A673 (cell line): ENCODE data around the gene ARHGDIB. TPM values are rescaled to one million over a fixed set of nuclear protein-coding genes. Genes with fewer than 3 reads are reported as not detected.

Experiments
- BruUV-seq: library from RNA; stranded (reverse); fragments of 400-500 nt; replicated peaks from 2 replicates; lab custom pipeline; 2021; lab: Mats Ljungman, UMichigan
- CTCF ChIA-PET: fragments of 300-600 bp; sonication (Branson Sonifier 250); formaldehyde crosslinking; loops from one replicate; lab custom pipeline; 2022; ENCODE audit warnings: antibody characterized with exemption; lab: Charles Lee
- POLR2A ChIA-PET: fragments of 300-600 bp; sonication (Branson Sonifier 250); formaldehyde crosslinking; loops from one replicate; lab custom pipeline; 2022; ENCODE audit warnings: antibody characterized with exemption; ENCODE audit not compliant: low non-redundant PET; lab: Charles Lee
- DNase-seq: peaks from one replicate; pipeline ENCODE4 v3.0.0-alpha.2; 2015; ENCODE audit warnings: low spot score
- H3K27ac ChIP-seq: fragments of 200-600 bp; sonication (generic); 2 replicates; pipeline ENCODE4 v1.5.1; 2016; ENCODE audit warnings: mixed run types, low read depth, mild to moderate bottlenecking, mixed read lengths, antibody characterized with exemption, low read length; ENCODE audit not compliant: poor library complexity, severe bottlenecking
- H3K27me3 ChIP-seq: fragments of 200-600 bp; sonication (generic); replicated peaks from 2 replicates; pipeline ENCODE4 v1.6.1; 2017; ENCODE audit warnings: mixed run types, low read depth, mild to moderate bottlenecking, mixed read lengths, antibody characterized with exemption, low read length; ENCODE audit not compliant: insufficient read depth, poor library complexity
- H3K36me3 ChIP-seq: fragments of 200-600 bp; sonication (generic); 2 replicates; pipeline ENCODE4 v1.6.1; 2016; ENCODE audit warnings: mixed run types, mild to moderate bottlenecking, mixed read lengths, antibody characterized with exemption, low read length; ENCODE audit not compliant: insufficient read depth, poor library complexity, severe bottlenecking
- H3K4me1 ChIP-seq: fragments of 200-600 bp; sonication (generic); 2 replicates; pipeline ENCODE4 v1.6.1; 2017; ENCODE audit warnings: mixed run types, mild to moderate bottlenecking, mixed read lengths, antibody characterized with exemption, low read length; ENCODE audit not compliant: insufficient read depth, poor library complexity, severe bottlenecking
- H3K4me3 ChIP-seq: fragments of 200-600 bp; sonication (generic); 2 replicates; pipeline ENCODE4 v1.5.1; 2016; ENCODE audit warnings: low read depth, mixed run types, mild to moderate bottlenecking, mixed read lengths, low read length; ENCODE audit not compliant: poor library complexity, severe bottlenecking
- H3K9me3 ChIP-seq: fragments of 200-600 bp; sonication (generic); 2 replicates; pipeline ENCODE4 v1.6.1; 2016; ENCODE audit warnings: mixed run types, low read depth, mild to moderate bottlenecking, mixed read lengths, antibody characterized with exemption, low read length; ENCODE audit not compliant: poor library complexity, severe bottlenecking
- EZH2 ChIP-seq: fragments of 200-600 bp; sonication (generic); IDR thresholded peaks from 2 replicates; pipeline ENCODE4 v1.6.1; 2017; ENCODE audit warnings: borderline replicate concordance, low read depth, mild to moderate bottlenecking, mixed read lengths, antibody characterized with exemption, low read length; ENCODE audit not compliant: poor library complexity, severe bottlenecking
- intact Hi-C: fragments of 100-400 bp; cut with micrococcal nuclease; formaldehyde crosslinking; loops from one replicate; pipeline ENCODE4 v1.10.0; 2022; ENCODE audit not compliant: unreplicated experiment
- total RNA-seq: library from RNA; stranded (reverse); gene quantifications from 2 replicates; pipeline ENCODE4 v1.2.3, GENCODE V29; 2021
- TF ChIP-seq, protein P1 (sequence below): fragments of 300-800, 200-600 bp; sonication (generic); conservative IDR thresholded peaks from 2 replicates; pipeline ENCODE4 v1.5.1; 2017; ENCODE audit warnings: low read depth, mild to moderate bottlenecking, antibody characterized with exemption, low read length, moderate library complexity, mixed read lengths

ARHGDIB gene
- total RNA-seq, 1 experiment from 2014 or later: 122 TPM

DNA sequence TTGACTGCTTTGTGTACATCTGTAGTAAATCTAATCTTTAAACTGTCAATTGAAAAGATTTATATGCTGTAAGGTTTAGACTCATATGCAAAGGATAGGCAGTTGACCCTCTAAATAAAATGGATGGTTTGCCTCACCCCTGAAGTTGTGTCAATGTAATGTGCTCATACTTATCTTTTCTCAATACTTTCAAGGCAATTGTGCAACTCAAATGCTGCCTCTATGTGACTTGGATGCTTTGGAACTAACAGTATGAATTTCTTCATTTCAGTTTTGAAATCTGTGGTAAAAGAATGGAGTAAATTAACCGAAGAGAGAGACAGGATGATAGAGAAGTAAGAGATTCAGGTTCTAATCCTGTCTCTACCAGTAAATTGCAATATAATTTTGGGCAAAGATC lies 21.2 kb upstream of the ARHGDIB start:
- intact Hi-C loops: no loop called here
- no peak overlapping the region for H3K4me3 ChIP-seq
- BruUV-seq: no TSS peak
- no peak overlapping the region for H3K27ac ChIP-seq
- H3K36me3 ChIP-seq: no peaks in the 10 kb centered on the region
- CTCF ChIA-PET: interaction anchor here (1.1 kb wide), 1 partner anchor 13 kb away, joined by 12 read pairs; no protein-coding TSS in a partner anchor
- H3K4me1 ChIP-seq: no peaks in the 10 kb centered on the region
- TF ChIP-seq, protein P1, sequence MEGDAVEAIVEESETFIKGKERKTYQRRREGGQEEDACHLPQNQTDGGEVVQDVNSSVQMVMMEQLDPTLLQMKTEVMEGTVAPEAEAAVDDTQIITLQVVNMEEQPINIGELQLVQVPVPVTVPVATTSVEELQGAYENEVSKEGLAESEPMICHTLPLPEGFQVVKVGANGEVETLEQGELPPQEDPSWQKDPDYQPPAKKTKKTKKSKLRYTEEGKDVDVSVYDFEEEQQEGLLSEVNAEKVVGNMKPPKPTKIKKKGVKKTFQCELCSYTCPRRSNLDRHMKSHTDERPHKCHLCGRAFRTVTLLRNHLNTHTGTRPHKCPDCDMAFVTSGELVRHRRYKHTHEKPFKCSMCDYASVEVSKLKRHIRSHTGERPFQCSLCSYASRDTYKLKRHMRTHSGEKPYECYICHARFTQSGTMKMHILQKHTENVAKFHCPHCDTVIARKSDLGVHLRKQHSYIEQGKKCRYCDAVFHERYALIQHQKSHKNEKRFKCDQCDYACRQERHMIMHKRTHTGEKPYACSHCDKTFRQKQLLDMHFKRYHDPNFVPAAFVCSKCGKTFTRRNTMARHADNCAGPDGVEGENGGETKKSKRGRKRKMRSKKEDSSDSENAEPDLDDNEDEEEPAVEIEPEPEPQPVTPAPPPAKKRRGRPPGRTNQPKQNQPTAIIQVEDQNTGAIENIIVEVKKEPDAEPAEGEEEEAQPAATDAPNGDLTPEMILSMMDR: no peak
- POLR2A ChIA-PET: no interaction called here
- no peak for DNase-seq
- H3K9me3 ChIP-seq: no peaks in the 10 kb centered on the region
- no peaks in the 10 kb centered on the region for H3K27me3 ChIP-seq

DNA sequence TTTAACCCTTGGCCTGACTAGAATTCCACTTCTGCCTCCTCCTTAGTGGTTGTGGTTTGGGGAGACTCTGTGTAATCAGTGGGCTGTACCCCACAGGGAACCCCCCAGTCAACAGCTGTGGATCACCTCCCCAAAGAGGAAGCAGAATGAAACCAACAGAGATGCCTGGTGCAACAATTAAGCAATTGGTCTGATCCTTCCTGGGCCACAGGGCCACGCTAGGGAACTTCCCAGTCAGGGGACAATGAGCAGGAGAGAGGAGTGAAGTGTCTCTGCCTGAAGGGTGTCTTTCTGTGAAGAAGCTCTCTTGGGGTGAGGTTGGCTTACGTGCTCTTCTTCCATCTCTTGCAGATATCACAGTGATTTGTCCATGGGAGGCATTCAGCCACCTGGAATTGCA lies 19.6 kb upstream of the ARHGDIB start:
- CTCF ChIA-PET: no interaction called here
- Histone ChIP-seq H3K9me3 (no peaks in the 10 kb centered on the region), H3K36me3 (no peaks in the 10 kb centered on the region), H3K27ac (no peak overlapping the region), H3K4me3 (no peak overlapping the region), H3K27me3 (no peaks in the 10 kb centered on the region), H3K4me1 (no peaks in the 10 kb centered on the region)
- intact Hi-C loops: no loop called here
- TF ChIP-seq, protein P1: no peak
- TF ChIP-seq EZH2: no peak
- BruUV-seq: no TSS peak
- DNase-seq: no peak
- POLR2A ChIA-PET: no interaction called here

DNA sequence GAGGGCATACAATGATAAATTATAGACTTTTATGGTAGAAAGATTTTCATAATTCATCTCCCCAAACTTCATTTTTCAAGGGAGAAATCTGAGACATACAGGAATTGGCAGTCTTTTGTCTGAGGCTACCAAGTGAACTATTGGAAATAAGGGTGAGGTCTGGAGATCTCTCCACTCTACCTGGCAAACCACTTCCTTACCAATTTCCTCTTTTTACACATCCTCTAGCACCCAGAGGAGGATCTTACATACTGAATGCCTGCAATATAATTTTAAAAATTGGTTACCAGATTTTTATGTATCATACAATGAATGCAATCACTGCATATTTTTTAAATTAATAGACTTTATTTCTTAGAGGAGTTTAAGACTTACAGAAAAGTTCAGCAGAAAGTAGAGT lies 18.1 kb upstream of the ARHGDIB start:
- ChIA-PET POLR2A (no interaction called here), CTCF (no interaction called here)
- Histone ChIP-seq H3K9me3 (no peaks in the 10 kb centered on the region), H3K4me3 (no peak overlapping the region), H3K36me3 (no peaks in the 10 kb centered on the region), H3K27ac (no peak overlapping the region), H3K4me1 (no peaks in the 10 kb centered on the region), H3K27me3 (no peaks in the 10 kb centered on the region)
- intact Hi-C loops: no loop called here
- TF ChIP-seq, protein P1: no peak
- TF ChIP-seq EZH2: no peak
- no peak for DNase-seq
- BruUV-seq: no TSS peak
